Measurements from ENCODE around the gene EIF4G1.

The EIF4G1 gene

GRCh38 chr3:184345317-184346144 is 31.1 kb downstream of the EIF4G1 start:
- H3K27me3 ChIP-seq (ENCODE audit: control insufficient read depth, insufficient read depth, low read length) = no peaks in the 10 kb centered on the region
- no peak overlapping the region for H3K9ac ChIP-seq (ENCODE audit: low read depth, low read length)
- H3K4me1 ChIP-seq (ENCODE audit: control insufficient read depth, insufficient read depth, low read length) = peaks cover 6% of the 10 kb centered on the region
- H3K36me3 ChIP-seq (ENCODE audit: control insufficient read depth, insufficient read depth, low read length) = peaks cover 19% of the 10 kb centered on the region
- H3K4me3 ChIP-seq (ENCODE audit: low read depth, low read length) = no peak overlapping the region
- H3K9me3 ChIP-seq (ENCODE audit: control insufficient read depth, insufficient read depth, low read length) = no peaks in the 10 kb centered on the region
- H3K27ac ChIP-seq (ENCODE audit: low read depth, low read length) = peak overlapping the region; percentile 72

- Histone ChIP-seq H3K9me3 (ENCODE audit: control insufficient read depth, insufficient read depth, low read length) (no peaks in the 10 kb centered on the region), H3K27ac (ENCODE audit: low read depth, low read length) (no peak overlapping the region), H3K4me3 (ENCODE audit: low read depth, low read length) (no peak overlapping the region), H3K9ac (ENCODE audit: low read depth, low read length) (no peak overlapping the region), H3K36me3 (ENCODE audit: control insufficient read depth, insufficient read depth, low read length) (peaks cover 21% of the 10 kb centered on the region), H3K27me3 (ENCODE audit: control insufficient read depth, insufficient read depth, low read length) (no peaks in the 10 kb centered on the region), H3K4me1 (ENCODE audit: control insufficient read depth, insufficient read depth, low read length) (peaks cover 15% of the 10 kb centered on the region)
These were observed 32.2 kb downstream of the EIF4G1 start for GRCh38 chr3:184346480-184347190.

GRCh38 chr3:184347321-184348056 is 33.1 kb downstream of the EIF4G1 start:
- Histone ChIP-seq H3K9me3 (ENCODE audit: control insufficient read depth, insufficient read depth, low read length) (no peaks in the 10 kb centered on the region), H3K27ac (ENCODE audit: low read depth, low read length) (no peak overlapping the region), H3K9ac (ENCODE audit: low read depth, low read length) (no peak overlapping the region), H3K27me3 (ENCODE audit: control insufficient read depth, insufficient read depth, low read length) (no peaks in the 10 kb centered on the region), H3K36me3 (ENCODE audit: control insufficient read depth, insufficient read depth, low read length) (peaks cover 28% of the 10 kb centered on the region), H3K4me3 (ENCODE audit: low read depth, low read length) (no peak overlapping the region), H3K4me1 (ENCODE audit: control insufficient read depth, insufficient read depth, low read length) (peaks cover 21% of the 10 kb centered on the region)

GRCh38 chr3:184348057-184348382 is 33.6 kb downstream of the EIF4G1 start:
- H3K9me3 ChIP-seq (ENCODE audit: control insufficient read depth, insufficient read depth, low read length) = no peaks in the 10 kb centered on the region
- H3K27ac ChIP-seq (ENCODE audit: low read depth, low read length) = no peak overlapping the region
- no peak overlapping the region for H3K9ac ChIP-seq (ENCODE audit: low read depth, low read length)
- peaks cover 21% of the 10 kb centered on the region for H3K4me1 ChIP-seq (ENCODE audit: control insufficient read depth, insufficient read depth, low read length)
- H3K4me3 ChIP-seq (ENCODE audit: low read depth, low read length) = no peak overlapping the region
- H3K36me3 ChIP-seq (ENCODE audit: control insufficient read depth, insufficient read depth, low read length) = peaks cover 28% of the 10 kb centered on the region
- H3K27me3 ChIP-seq (ENCODE audit: control insufficient read depth, insufficient read depth, low read length) = no peaks in the 10 kb centered on the region

- H3K4me1 ChIP-seq (ENCODE audit: control insufficient read depth, insufficient read depth, low read length) = peaks cover 21% of the 10 kb centered on the region
- no peak overlapping the region for H3K4me3 ChIP-seq (ENCODE audit: low read depth, low read length)
- peaks cover 33% of the 10 kb centered on the region for H3K36me3 ChIP-seq (ENCODE audit: control insufficient read depth, insufficient read depth, low read length)
- no peak overlapping the region for H3K27ac ChIP-seq (ENCODE audit: low read depth, low read length)
- H3K27me3 ChIP-seq (ENCODE audit: control insufficient read depth, insufficient read depth, low read length) = no peaks in the 10 kb centered on the region
- H3K9me3 ChIP-seq (ENCODE audit: control insufficient read depth, insufficient read depth, low read length) = no peaks in the 10 kb centered on the region
- no peak overlapping the region for H3K9ac ChIP-seq (ENCODE audit: low read depth, low read length)
These were observed 35.4 kb downstream of the EIF4G1 start for GRCh38 chr3:184349563-184350470.

- H3K4me1 ChIP-seq (ENCODE audit: control insufficient read depth, insufficient read depth, low read length) = peaks cover 17% of the 10 kb centered on the region
- H3K4me3 ChIP-seq (ENCODE audit: low read depth, low read length) = no peak overlapping the region
- no peak overlapping the region for H3K9ac ChIP-seq (ENCODE audit: low read depth, low read length)
- H3K27me3 ChIP-seq (ENCODE audit: control insufficient read depth, insufficient read depth, low read length) = no peaks in the 10 kb centered on the region
- no peaks in the 10 kb centered on the region for H3K9me3 ChIP-seq (ENCODE audit: control insufficient read depth, insufficient read depth, low read length)
- peaks cover 41% of the 10 kb centered on the region for H3K36me3 ChIP-seq (ENCODE audit: control insufficient read depth, insufficient read depth, low read length)
- H3K27ac ChIP-seq (ENCODE audit: low read depth, low read length) = no peak overlapping the region
These were observed 36.2 kb downstream of the EIF4G1 start for GRCh38 chr3:184350618-184351017.

GRCh38 chr3:184351511-184352148 is 37.2 kb downstream of the EIF4G1 start:
- no peak overlapping the region for H3K9ac ChIP-seq (ENCODE audit: low read depth, low read length)
- H3K4me3 ChIP-seq (ENCODE audit: low read depth, low read length) = no peak overlapping the region
- H3K27me3 ChIP-seq (ENCODE audit: control insufficient read depth, insufficient read depth, low read length) = no peaks in the 10 kb centered on the region
- H3K9me3 ChIP-seq (ENCODE audit: control insufficient read depth, insufficient read depth, low read length) = no peaks in the 10 kb centered on the region
- peaks cover 14% of the 10 kb centered on the region for H3K4me1 ChIP-seq (ENCODE audit: control insufficient read depth, insufficient read depth, low read length)
- peak overlapping the region; percentile 53 for H3K27ac ChIP-seq (ENCODE audit: low read depth, low read length)
- H3K36me3 ChIP-seq (ENCODE audit: control insufficient read depth, insufficient read depth, low read length) = peaks cover 49% of the 10 kb centered on the region

- Histone ChIP-seq H3K36me3 (ENCODE audit: control insufficient read depth, insufficient read depth, low read length) (peaks cover 55% of the 10 kb centered on the region), H3K4me1 (ENCODE audit: control insufficient read depth, insufficient read depth, low read length) (peaks cover 14% of the 10 kb centered on the region), H3K4me3 (ENCODE audit: low read depth, low read length) (no peak overlapping the region), H3K27me3 (ENCODE audit: control insufficient read depth, insufficient read depth, low read length) (no peaks in the 10 kb centered on the region), H3K9me3 (ENCODE audit: control insufficient read depth, insufficient read depth, low read length) (no peaks in the 10 kb centered on the region), H3K9ac (ENCODE audit: low read depth, low read length) (no peak overlapping the region), H3K27ac (ENCODE audit: low read depth, low read length) (peak overlapping the region; percentile 53)
These were observed 37.9 kb downstream of the EIF4G1 start for GRCh38 chr3:184352149-184352785.

- Histone ChIP-seq H3K36me3 (ENCODE audit: control insufficient read depth, insufficient read depth, low read length) (peaks cover 55% of the 10 kb centered on the region), H3K9ac (ENCODE audit: low read depth, low read length) (no peak overlapping the region), H3K4me3 (ENCODE audit: low read depth, low read length) (no peak overlapping the region), H3K9me3 (ENCODE audit: control insufficient read depth, insufficient read depth, low read length) (no peaks in the 10 kb centered on the region), H3K27ac (ENCODE audit: low read depth, low read length) (no peak overlapping the region), H3K27me3 (ENCODE audit: control insufficient read depth, insufficient read depth, low read length) (no peaks in the 10 kb centered on the region), H3K4me1 (ENCODE audit: control insufficient read depth, insufficient read depth, low read length) (peaks cover 14% of the 10 kb centered on the region)
These were observed 38.6 kb downstream of the EIF4G1 start for GRCh38 chr3:184352897-184353545.

Measured in HUES48 (cell line).